Suprapubic skin (tissue), 4 donors: ENCODE data around the gene SEMA4G.

Experiments
- CTCF ChIP-seq, 2 donors: fragments of 200-600 bp in 1 of 2; fragments of 450-650 bp in 1 of 2; sonication (generic) in 1 of 2; IDR thresholded peaks; one replicate each; pipeline ENCODE4 v1.5.1; 2016 to 2019; ENCODE audit warnings: antibody characterized with exemption in 2 of 2, mild to moderate bottlenecking in 1 of 2, moderate library complexity in 1 of 2
- EP300 ChIP-seq: sonication (generic); formaldehyde crosslinking; IDR thresholded peaks from one replicate; pipeline ENCODE4 v1.6.1; 2017; ENCODE audit warnings: antibody characterized with exemption
- POLR2A ChIP-seq, 2 donors: fragments of 450-650 bp; IDR thresholded peaks; one replicate each; pipeline ENCODE4 v1.6.1; 2017; ENCODE audit warnings: antibody characterized with exemption in 2 of 2, mild to moderate bottlenecking in 2 of 2, moderate library complexity in 2 of 2
- POLR2AphosphoS5 ChIP-seq, 3 donors: sonication (generic); formaldehyde crosslinking; IDR thresholded peaks; one replicate each; pipeline ENCODE4 v1.6.1; 2017; ENCODE audit warnings: antibody characterized with exemption in 3 of 3

GRCh38 chr10:100928039-100928438, 41.3 kb upstream of the SEMA4G start:
- TF ChIP-seq CTCF (IDR thresholded peaks at IDR 0.05) = no peak
- TF ChIP-seq POLR2AphosphoS5 (IDR thresholded peaks at IDR 0.05) = no peak
- TF ChIP-seq POLR2A (IDR thresholded peaks at IDR 0.05) = no peak
- no peak for TF ChIP-seq EP300
